ENCODE data around the gene OPA1.

OPA1 gene

GRCh38 chr3:193620057-193620456, 27.0 kb downstream of the OPA1 start:
- no peak for DNase-seq (ENCODE audit: extremely low read depth, insufficient read length)
- TF ChIP-seq CTCF (IDR thresholded peaks at IDR 0.05; ENCODE audit: insufficient read depth, low read length, poor library complexity, severe bottlenecking) = no peak
- Histone ChIP-seq H3K36me3 (ENCODE audit: control insufficient read depth, insufficient read depth, low read length) (peaks cover 5% of the 10 kb centered on the region), H3K27me3 (replicated peaks; ENCODE audit: control insufficient read depth, insufficient read depth, low read length) (no peaks in the 10 kb centered on the region), H3K4me3 (replicated peaks; ENCODE audit: low read depth, low read length) (no peak overlapping the region)

- no peaks in the 10 kb centered on the region for H3K27me3 ChIP-seq (replicated peaks; ENCODE audit: control insufficient read depth, insufficient read depth, low read length)
- TF ChIP-seq CTCF (IDR thresholded peaks at IDR 0.05; ENCODE audit: insufficient read depth, low read length, poor library complexity, severe bottlenecking) = no peak
- DNase-seq (ENCODE audit: extremely low read depth, insufficient read length) = peak; percentile 22
- H3K36me3 ChIP-seq (ENCODE audit: control insufficient read depth, insufficient read depth, low read length) = peaks cover 4% of the 10 kb centered on the region
- no peak overlapping the region for H3K4me3 ChIP-seq (replicated peaks; ENCODE audit: low read depth, low read length)
Measured at GRCh38 chr3:193620650-193621049, 27.6 kb downstream of the OPA1 start.

GRCh38 chr3:193621127-193621526, 28.1 kb downstream of the OPA1 start:
- H3K27me3 ChIP-seq (replicated peaks; ENCODE audit: control insufficient read depth, insufficient read depth, low read length) = no peaks in the 10 kb centered on the region
- H3K36me3 ChIP-seq (ENCODE audit: control insufficient read depth, insufficient read depth, low read length) = peaks cover 5% of the 10 kb centered on the region
- no peak overlapping the region for H3K4me3 ChIP-seq (replicated peaks; ENCODE audit: low read depth, low read length)
- no peak for TF ChIP-seq CTCF (IDR thresholded peaks at IDR 0.05; ENCODE audit: insufficient read depth, low read length, poor library complexity, severe bottlenecking)
- no peak for DNase-seq (ENCODE audit: extremely low read depth, insufficient read length)

- no peak for DNase-seq (ENCODE audit: extremely low read depth, insufficient read length)
- no peak for TF ChIP-seq CTCF (IDR thresholded peaks at IDR 0.05; ENCODE audit: insufficient read depth, low read length, poor library complexity, severe bottlenecking)
- Histone ChIP-seq H3K36me3 (ENCODE audit: control insufficient read depth, insufficient read depth, low read length) (peaks cover 2% of the 10 kb centered on the region), H3K27me3 (replicated peaks; ENCODE audit: control insufficient read depth, insufficient read depth, low read length) (no peaks in the 10 kb centered on the region), H3K4me3 (replicated peaks; ENCODE audit: low read depth, low read length) (no peak overlapping the region)
Measured at GRCh38 chr3:193630005-193630404, 37.0 kb downstream of the OPA1 start.

- peaks cover 2% of the 10 kb centered on the region; the same call in 1 of the 2 replicates for H3K36me3 ChIP-seq (ENCODE audit: control insufficient read depth, insufficient read depth, low read length)
Measured at GRCh38 chr3:193637831-193638230, 44.8 kb downstream of the OPA1 start.

More at GRCh38 chr3:193637831-193638230, 44.8 kb downstream of the OPA1 start:
- no peak for DNase-seq (ENCODE audit: extremely low read depth, insufficient read length)
- Histone ChIP-seq H3K27me3 (replicated peaks; ENCODE audit: control insufficient read depth, insufficient read depth, low read length) (no peaks in the 10 kb centered on the region), H3K4me3 (replicated peaks; ENCODE audit: low read depth, low read length) (no peak overlapping the region)
- no peak for TF ChIP-seq CTCF (IDR thresholded peaks at IDR 0.05; ENCODE audit: insufficient read depth, low read length, poor library complexity, severe bottlenecking)

Measured in GM06990 (cell line).